CD4-positive, alpha-beta T cell treated with Interleukin-21 for 1 hour (primary cell): Measurements from ENCODE around the gene NRXN3.

ENCODE experiments used
- DNase-seq: peaks from one replicate; pipeline ENCODE4 v3.0.0-alpha.2; 2020

NRXN3 gene

GRCh38 chr14:79180656-79181055 is 1010.5 kb downstream of the NRXN3 start:
- DNase-seq: no peak

- DNase-seq: no peak
These were observed 1016.4 kb downstream of the NRXN3 start for GRCh38 chr14:79186523-79186922.

- no peak for DNase-seq
These were observed 1023.7 kb downstream of the NRXN3 start for GRCh38 chr14:79193689-79194477.

GRCh38 chr14:79196216-79196615 is 1026.0 kb downstream of the NRXN3 start:
- DNase-seq: no peak

- DNase-seq: no peak
These were observed 1027.3 kb downstream of the NRXN3 start for GRCh38 chr14:79197516-79197915.

- DNase-seq: no peak
These were observed 1029.0 kb downstream of the NRXN3 start for GRCh38 chr14:79199217-79199616.

- DNase-seq: no peak
These were observed 1031.5 kb downstream of the NRXN3 start for GRCh38 chr14:79201564-79202207.

- no peak for DNase-seq
These were observed 1034.4 kb downstream of the NRXN3 start for GRCh38 chr14:79204591-79204990.

GRCh38 chr14:79209418-79209817 is 1039.2 kb downstream of the NRXN3 start:
- DNase-seq: no peak

- DNase-seq: no peak
These were observed 1055.6 kb downstream of the NRXN3 start for GRCh38 chr14:79225815-79226214.

GRCh38 chr14:79229383-79229909 is 1059.3 kb downstream of the NRXN3 start:
- DNase-seq: no peak

- no peak for DNase-seq
These were observed 1072.5 kb downstream of the NRXN3 start for GRCh38 chr14:79242666-79243065.

- DNase-seq: no peak
These were observed 1076.0 kb downstream of the NRXN3 start for GRCh38 chr14:79246173-79246572.

GRCh38 chr14:79248126-79248525 is 1078.0 kb downstream of the NRXN3 start:
- no peak for DNase-seq

- DNase-seq: no peak
These were observed 1078.6 kb downstream of the NRXN3 start for GRCh38 chr14:79248771-79249170.

GRCh38 chr14:79251278-79251677 is 1081.1 kb downstream of the NRXN3 start:
- DNase-seq: no peak

- no peak for DNase-seq
These were observed 1083.4 kb downstream of the NRXN3 start for GRCh38 chr14:79253576-79253975.

- no peak for DNase-seq
These were observed 1084.0 kb downstream of the NRXN3 start for GRCh38 chr14:79254069-79254775.

GRCh38 chr14:79256380-79256779 is 1086.2 kb downstream of the NRXN3 start:
- DNase-seq: no peak

GRCh38 chr14:79260406-79260805 is 1090.2 kb downstream of the NRXN3 start:
- no peak for DNase-seq

- DNase-seq: no peak
These were observed 1095.3 kb downstream of the NRXN3 start for GRCh38 chr14:79265366-79265946.

GRCh38 chr14:79270361-79270760 is 1100.2 kb downstream of the NRXN3 start:
- DNase-seq: no peak

GRCh38 chr14:79271122-79271521 is 1100.9 kb downstream of the NRXN3 start:
- DNase-seq: no peak
